ENCODE measurements around the gene RPS6KC1. TPM values are rescaled to one million over a fixed set of nuclear protein-coding genes. Genes with fewer than 3 reads are reported as not detected.

Gene RPS6KC1
- total and polyA plus RNA-seq, 9 donors: 6.8 to 24.6 (median 18.8) TPM

- WGBS, 3 donors: 76 to 82% (median 76%) methylated on average over 4 of the region's 4 CpGs
- intact Hi-C loops (cut with DNase I): no loop called here
- no peak overlapping the region for H3K4me3 ChIP-seq
These were observed 240.5 kb downstream of the RPS6KC1 start for GRCh38 chr1:213291526-213291925.

GRCh38 chr1:213292614-213293013 is 241.6 kb downstream of the RPS6KC1 start:
- no peak for DNase-seq
- no peak overlapping the region for H3K4me3 ChIP-seq
- no peaks in the 10 kb centered on the region for H3K9me3 ChIP-seq
- intact Hi-C loops (cut with DNase I): no loop called here
- no peak for TF ChIP-seq POLR2A (IDR thresholded peaks at IDR 0.05)
- TF ChIP-seq CTCF (IDR thresholded peaks at IDR 0.05): no peak
- no peak for TF ChIP-seq EP300 (IDR thresholded peaks at IDR 0.05)
- no peaks in the 10 kb centered on the region for H3K4me1 ChIP-seq (ENCODE audit: insufficient read depth)
- no peaks in the 10 kb centered on the region for H3K36me3 ChIP-seq
- no peaks in the 10 kb centered on the region for H3K27me3 ChIP-seq
- WGBS, 3 donors: 81 to 86% (median 82%) methylated on average over 2 of the region's 2 CpGs
- no peak overlapping the region for H3K27ac ChIP-seq

More at GRCh38 chr1:213291526-213291925, 240.5 kb downstream of the RPS6KC1 start:
- Histone ChIP-seq H3K9me3 (no peaks in the 10 kb centered on the region), H3K36me3 (no peaks in the 10 kb centered on the region), H3K4me1 (ENCODE audit: insufficient read depth) (no peaks in the 10 kb centered on the region), H3K27me3 (no peaks in the 10 kb centered on the region), H3K27ac (no peak overlapping the region)
- TF ChIP-seq EP300 (IDR thresholded peaks at IDR 0.05) (no peak), CTCF (IDR thresholded peaks at IDR 0.05) (no peak), POLR2A (IDR thresholded peaks at IDR 0.05) (no peak)
- no peak for DNase-seq

- intact Hi-C loops (cut with DNase I): no loop called here
- H3K9me3 ChIP-seq: no peaks in the 10 kb centered on the region
- TF ChIP-seq CTCF (IDR thresholded peaks at IDR 0.05): no peak
- no peak for TF ChIP-seq EP300 (IDR thresholded peaks at IDR 0.05)
- no peak for TF ChIP-seq POLR2A (IDR thresholded peaks at IDR 0.05)
- 86 to 97% (median 96%) methylated on average over 1 of the region's 1 CpG for WGBS, 3 donors
- DNase-seq: no peak
- H3K27me3 ChIP-seq: no peaks in the 10 kb centered on the region
- H3K4me3 ChIP-seq: no peak overlapping the region
- no peak overlapping the region for H3K27ac ChIP-seq
- H3K36me3 ChIP-seq: no peaks in the 10 kb centered on the region
- H3K4me1 ChIP-seq (ENCODE audit: insufficient read depth): no peaks in the 10 kb centered on the region
These were observed 244.8 kb downstream of the RPS6KC1 start for GRCh38 chr1:213295860-213296259.

- no peaks in the 10 kb centered on the region for H3K27me3 ChIP-seq
- H3K9me3 ChIP-seq: no peaks in the 10 kb centered on the region
- intact Hi-C loops (cut with DNase I): no loop called here
- H3K4me1 ChIP-seq (ENCODE audit: insufficient read depth): no peaks in the 10 kb centered on the region
- H3K36me3 ChIP-seq: no peaks in the 10 kb centered on the region
- TF ChIP-seq EP300 (IDR thresholded peaks at IDR 0.05) (no peak), POLR2A (IDR thresholded peaks at IDR 0.05) (no peak), CTCF (IDR thresholded peaks at IDR 0.05) (no peak)
- no peak overlapping the region for H3K27ac ChIP-seq
- H3K4me3 ChIP-seq: no peak overlapping the region
- no peak for DNase-seq
These were observed 245.5 kb downstream of the RPS6KC1 start for GRCh38 chr1:213296558-213296957.

GRCh38 chr1:213297021-213297420 is 246.0 kb downstream of the RPS6KC1 start:
- intact Hi-C loops (cut with DNase I): no loop called here
- Histone ChIP-seq H3K27ac (no peak overlapping the region), H3K27me3 (no peaks in the 10 kb centered on the region), H3K4me1 (ENCODE audit: insufficient read depth) (no peaks in the 10 kb centered on the region), H3K9me3 (no peaks in the 10 kb centered on the region), H3K36me3 (no peaks in the 10 kb centered on the region), H3K4me3 (no peak overlapping the region)
- WGBS, 3 donors: 97 to 99% (median 98%) methylated on average over 5 of the region's 5 CpGs
- DNase-seq: no peak
- TF ChIP-seq EP300 (IDR thresholded peaks at IDR 0.05): no peak
- no peak for TF ChIP-seq POLR2A (IDR thresholded peaks at IDR 0.05)
- TF ChIP-seq CTCF (IDR thresholded peaks at IDR 0.05): no peak

All from ovary (tissue), 9 donors.